Measurements from ENCODE around the gene SNX17.

GRCh38 chr2:27379383-27379835 lies 9.0 kb downstream of the SNX17 start:
- no peak for TF ChIP-seq CTCF (IDR thresholded peaks at IDR 0.05)
- TF ChIP-seq POLR2A (IDR thresholded peaks at IDR 0.05): no peak
- TF ChIP-seq EP300 (IDR thresholded peaks at IDR 0.05): no peak
